HG02885 (cell line): ENCODE measurements around the gene TTC39B.
"Not testable (repeated sequence)": the region's sequence is repeated elsewhere in the genome, so short reads cannot be mapped to it uniquely, and the experiment has no call there.

Source experiments
- ATAC-seq: cut with Tn5 transposase; IDR thresholded peaks from one replicate; pipeline ENCODE4 v1.9.1; 2021; ENCODE audit warnings: mild to moderate bottlenecking; ENCODE audit not compliant: unreplicated experiment, poor library complexity

TTC39B gene

DNA sequence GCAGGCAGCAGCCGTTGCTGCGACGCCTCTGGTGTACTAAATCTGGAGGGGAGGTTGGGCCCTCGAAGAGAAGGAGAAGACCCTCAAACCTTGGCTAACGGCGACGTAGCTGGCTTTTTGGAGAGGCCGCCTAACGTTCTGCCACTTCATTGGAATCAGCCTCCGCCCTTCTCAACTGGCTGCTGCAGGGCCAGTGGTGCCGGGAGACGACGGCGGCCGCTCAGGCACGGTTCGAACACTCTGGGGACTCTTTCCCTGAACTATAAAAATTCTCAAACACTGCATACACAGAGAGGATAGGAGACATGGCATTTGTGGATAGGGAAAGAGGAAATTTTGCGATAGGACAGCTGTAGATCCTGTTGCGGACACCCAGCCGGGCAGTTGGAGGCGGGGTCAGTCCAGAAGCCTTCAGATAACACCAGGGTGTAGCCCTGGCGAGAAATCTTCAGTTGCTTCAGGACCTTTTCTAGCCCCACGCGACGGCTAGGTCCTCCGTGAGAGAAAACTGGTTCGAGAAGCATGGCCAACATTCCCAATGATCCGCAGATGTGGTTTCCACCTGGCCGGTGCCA, 74.2 kb downstream of the TTC39B start:
- ATAC-seq, result not testable (repeated sequence)

- ATAC-seq, result peak; percentile 70
Measured at GRCh38 chr9:15231788-15232635, 75.0 kb downstream of the TTC39B start.

DNA sequence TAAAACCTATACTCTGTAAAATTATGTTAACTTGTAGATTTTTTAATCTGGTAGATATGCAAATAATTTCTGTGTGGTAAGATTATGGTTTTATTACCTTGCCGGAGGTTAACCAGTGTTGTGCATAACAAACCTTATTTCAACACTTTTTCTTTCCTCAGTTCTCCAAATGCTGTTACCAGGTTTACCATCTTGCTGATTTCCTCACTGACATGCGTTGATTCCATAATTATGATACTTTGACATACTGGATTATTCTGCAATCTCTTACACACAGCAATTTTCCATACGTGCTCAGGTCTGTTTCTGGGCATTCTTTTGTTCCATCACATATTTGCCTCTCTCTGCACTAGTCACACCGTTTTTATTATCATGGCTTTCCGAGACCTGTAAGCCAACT, 77.6 kb downstream of the TTC39B start:
- no peak for ATAC-seq

DNA sequence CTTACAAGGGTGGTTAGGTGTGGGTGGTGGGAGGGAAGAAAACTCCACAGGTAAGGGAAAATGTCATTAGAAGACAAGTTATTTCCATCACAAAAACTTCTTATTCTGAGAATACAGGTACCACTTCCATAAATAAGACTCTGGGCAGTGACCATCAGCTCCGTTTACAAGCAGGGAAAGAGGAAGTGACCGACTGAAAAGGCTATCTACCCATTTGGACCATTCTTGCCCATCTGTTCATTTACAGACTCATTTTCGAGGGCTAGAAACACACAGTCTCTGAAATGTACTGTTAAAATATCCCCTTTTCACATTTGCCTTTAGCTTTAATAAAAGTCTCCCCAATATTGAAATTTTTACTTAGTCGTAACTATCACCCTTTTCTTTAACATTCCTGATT, 79.5 kb downstream of the TTC39B start:
- ATAC-seq, result no peak

DNA sequence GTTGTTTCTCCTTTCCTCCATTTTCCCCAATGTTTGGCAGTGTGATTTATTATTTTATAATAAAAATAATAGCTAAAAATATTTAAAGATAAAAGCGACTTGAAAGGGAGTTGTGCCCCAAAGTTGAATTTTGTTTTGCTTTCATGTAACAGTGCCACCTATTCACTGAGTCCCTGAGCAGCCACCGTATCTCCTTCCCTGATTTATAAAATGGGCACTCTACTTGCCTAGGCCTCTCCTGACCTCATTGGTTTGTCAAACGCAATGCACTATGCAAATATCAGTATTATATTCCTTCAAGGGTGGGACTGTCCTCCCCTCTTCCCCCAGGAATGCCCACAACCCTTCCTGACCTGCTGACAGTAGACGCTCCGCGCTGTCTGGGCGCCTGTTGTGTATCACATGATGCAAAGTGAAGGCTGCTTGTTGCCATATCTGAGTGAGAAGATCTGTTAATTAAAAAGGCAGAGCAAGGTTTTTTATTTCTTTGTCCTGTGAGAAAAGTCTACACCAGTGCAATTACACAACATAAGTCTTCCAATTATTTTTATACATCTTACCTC, 81.4 kb downstream of the TTC39B start:
- ATAC-seq, result no peak

DNA sequence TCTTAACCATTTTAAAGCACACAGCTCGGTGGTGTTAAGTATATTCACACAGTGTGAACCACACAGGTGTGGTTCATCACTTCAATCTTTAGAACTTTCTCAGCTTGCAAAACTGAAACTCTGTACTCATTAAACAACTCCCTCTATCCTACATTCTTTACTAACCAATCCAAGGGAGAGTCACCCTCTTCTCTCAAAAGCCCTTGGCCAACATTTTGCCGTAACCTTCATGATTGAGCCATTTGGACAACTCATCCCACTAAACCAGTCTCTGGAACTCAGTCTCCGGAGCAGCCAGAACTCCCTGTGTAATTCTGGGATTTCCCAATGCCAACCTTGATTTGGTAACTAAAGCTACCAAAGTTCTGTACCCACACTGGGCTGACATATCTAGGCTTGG, 84.7 kb downstream of the TTC39B start:
- ATAC-seq, result no peak

DNA sequence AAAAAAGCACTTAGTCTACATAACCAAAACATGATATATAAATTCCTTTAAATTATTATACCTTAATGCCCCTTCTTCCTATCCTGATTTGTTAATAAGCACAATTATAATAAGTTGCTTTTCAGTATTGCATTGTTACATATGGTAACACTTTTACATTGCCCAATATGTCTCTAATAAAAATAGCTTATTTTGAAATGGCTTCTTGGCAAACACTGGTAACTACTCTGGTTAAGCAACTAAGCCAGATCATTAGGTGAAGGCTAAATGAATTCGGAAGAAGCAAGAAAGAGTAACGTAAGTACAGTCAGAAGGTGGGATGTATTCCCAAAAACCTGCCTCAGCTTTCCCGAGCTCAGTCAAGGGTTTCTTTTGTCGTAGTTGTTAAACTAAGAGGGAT, 85.3 kb downstream of the TTC39B start:
- no peak for ATAC-seq

GRCh38 chr9:15220658-15221318, 86.2 kb downstream of the TTC39B start:
- ATAC-seq, result no peak

- no peak for ATAC-seq
Measured at GRCh38 chr9:15219546-15219945, 87.5 kb downstream of the TTC39B start.

GRCh38 chr9:15218994-15219393, 88.0 kb downstream of the TTC39B start:
- ATAC-seq, result no peak

- ATAC-seq, result no peak
Measured at GRCh38 chr9:15213249-15213648, 93.8 kb downstream of the TTC39B start.

DNA sequence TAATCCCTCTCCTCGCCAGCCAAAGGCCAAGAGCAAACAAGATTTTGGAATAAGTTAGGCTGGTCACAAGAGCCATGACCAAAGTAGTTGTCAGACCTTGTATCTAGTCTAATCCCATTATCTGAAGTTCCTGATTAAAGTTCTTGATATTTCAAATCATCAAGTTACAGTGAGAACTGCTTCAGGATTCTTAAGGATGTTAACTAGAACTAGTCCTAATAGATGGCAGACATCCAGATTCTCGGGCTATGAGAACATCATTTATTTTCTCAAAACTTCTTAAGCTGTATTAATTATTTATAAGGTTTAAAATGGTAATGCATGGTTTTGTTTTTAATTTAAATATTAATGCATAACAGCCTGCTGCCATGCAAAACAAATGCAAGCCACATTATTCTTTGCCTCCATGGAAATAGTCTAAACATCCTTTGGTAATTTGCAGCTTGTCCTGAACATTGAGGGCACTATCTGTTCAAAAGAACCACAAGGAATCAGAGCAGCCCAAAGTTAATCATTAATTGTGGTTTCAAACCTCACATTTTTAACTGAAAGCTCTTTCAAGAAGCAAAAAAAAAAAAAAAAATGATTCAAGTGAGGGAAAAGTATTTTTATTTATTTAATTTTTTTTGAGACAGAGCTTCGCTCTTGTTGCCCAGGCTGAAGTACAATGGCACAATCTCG, 95.1 kb downstream of the TTC39B start:
- ATAC-seq, result peak; percentile 22

DNA sequence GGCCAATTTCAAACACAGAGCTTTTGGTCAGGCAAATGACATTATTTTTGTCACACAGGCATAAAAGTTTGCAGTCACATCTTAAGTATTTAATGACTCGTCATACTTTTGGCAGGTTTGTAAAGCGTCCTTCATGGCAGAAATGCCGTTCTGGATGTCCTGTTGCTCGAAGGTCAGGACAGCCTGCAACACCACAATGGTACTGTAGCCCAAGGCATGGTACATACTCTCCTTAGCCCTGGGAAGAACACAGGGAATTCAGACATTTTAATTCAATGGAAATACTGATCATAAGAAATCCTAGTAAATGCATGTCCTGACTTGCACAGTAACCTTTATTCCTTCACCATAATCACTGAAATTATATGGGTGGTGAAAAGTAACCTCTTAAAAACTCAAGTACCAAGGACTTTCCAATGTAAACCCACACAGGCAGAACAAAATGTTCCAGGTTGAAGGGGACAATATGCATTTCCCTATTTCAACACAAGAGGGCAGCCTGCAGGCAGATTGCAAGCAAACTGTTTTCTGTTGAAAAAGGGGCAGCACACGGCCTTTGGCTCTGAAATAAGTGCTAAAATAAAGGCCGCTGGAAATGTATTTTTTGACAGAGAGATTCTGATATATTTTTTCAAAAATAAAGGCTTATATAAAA, 95.7 kb downstream of the TTC39B start:
- ATAC-seq, result peak; percentile 77

DNA sequence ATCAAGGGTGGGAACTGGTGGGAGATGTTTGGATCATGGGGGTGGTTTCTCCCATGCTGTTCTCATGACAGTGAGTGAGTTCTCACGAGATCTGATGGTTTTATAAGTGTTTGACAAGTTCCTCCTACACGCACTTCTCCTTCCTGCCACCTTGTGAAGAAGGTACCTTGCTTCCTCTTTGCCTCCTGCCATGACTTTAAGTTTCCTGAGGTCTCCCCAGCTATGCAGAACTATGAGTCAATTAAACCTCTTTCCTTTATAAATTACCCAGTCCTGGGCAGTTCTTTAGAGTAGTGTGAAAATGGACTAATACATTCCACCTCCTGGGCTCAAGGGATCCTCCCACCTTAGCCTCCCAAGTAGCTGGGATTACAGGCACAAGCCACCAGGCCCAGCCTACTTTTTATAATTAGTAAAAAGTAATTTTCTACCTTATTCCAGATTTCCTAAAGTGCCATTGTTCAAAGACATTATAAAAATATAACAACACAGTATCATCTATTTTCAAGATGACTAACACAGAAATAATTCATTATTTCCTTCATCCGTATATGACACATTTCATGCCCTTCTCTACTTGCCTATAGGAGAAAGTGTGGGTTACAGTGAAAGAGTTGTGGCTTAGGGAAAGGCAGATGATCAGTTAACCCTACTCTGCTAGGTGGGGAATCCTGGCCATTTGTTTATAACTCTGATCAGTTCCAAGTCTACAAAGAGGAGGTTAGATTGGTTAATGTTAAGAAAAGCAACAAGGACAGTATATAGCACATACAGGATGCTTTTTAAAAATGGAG, 99.9 kb downstream of the TTC39B start:
- ATAC-seq, result no peak

- no peak for ATAC-seq
Measured at GRCh38 chr9:15205632-15206420, 101.2 kb downstream of the TTC39B start.

GRCh38 chr9:15203581-15203980, 103.4 kb downstream of the TTC39B start:
- no peak for ATAC-seq

DNA sequence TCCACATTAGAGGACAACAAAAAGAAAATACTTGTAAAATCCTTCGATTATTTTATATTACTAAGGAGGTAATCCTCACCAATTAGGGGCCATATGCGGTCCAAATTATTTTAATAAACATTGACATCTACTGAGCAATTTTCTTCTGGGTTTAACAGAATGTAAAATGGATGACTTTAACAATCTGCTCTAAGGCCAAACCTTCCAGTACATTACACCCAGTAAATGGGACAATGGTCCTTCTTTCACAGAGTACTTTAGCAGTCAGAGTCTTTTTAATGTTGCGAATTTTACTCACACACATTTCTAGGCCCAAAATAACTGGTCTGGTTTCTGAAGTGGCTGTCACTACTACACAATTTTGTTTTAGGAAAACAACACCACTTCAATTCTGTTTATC, 106.9 kb downstream of the TTC39B start:
- no peak for ATAC-seq

DNA sequence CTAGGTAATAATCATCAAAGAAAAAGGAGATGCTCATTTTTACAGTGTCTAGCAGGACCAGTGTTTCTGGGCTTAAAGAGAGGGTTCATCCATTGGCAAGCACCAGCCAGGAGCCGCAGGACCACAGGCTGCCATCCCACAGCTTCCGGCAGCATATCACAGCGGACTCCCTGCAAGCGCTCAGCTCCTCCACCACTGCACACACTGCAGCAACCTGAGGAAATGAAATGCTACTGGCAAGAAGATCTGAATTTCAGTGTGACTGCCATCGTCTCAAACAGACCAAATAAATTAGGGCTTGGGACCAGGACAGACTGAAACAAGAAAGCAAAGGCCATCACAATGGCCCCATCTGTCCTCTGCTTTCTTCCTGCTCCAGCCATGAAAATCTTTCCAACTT, 114.2 kb downstream of the TTC39B start:
- ATAC-seq, result no peak

- ATAC-seq, result no peak
Measured at GRCh38 chr9:15191378-15191777, 115.6 kb downstream of the TTC39B start.
